ENCODE measurements around the gene FILIP1L.

FILIP1L gene

GRCh38 chr3:99974989-99975388, 139.3 kb downstream of the FILIP1L start:
- peak; percentile 15 for FAIRE-seq
- no peak for TF ChIP-seq POLR2A (IDR thresholded peaks at IDR 0.05; ENCODE audit: low read depth, low read length)
- DNase-seq (ENCODE audit: insufficient read length, low spot score): no peak

- TF ChIP-seq POLR2A (IDR thresholded peaks at IDR 0.05; ENCODE audit: low read depth, low read length): no peak
- no peak for FAIRE-seq
- DNase-seq (ENCODE audit: insufficient read length, low spot score): no peak
These were observed 141.8 kb downstream of the FILIP1L start for GRCh38 chr3:99972380-99973104.

- DNase-seq (ENCODE audit: insufficient read length, low spot score) (no peak), FAIRE-seq (no peak)
- no peak for TF ChIP-seq POLR2A (IDR thresholded peaks at IDR 0.05; ENCODE audit: low read depth, low read length)
These were observed 142.5 kb downstream of the FILIP1L start for GRCh38 chr3:99971761-99972160.

- DNase-seq (ENCODE audit: insufficient read length, low spot score) (no peak), FAIRE-seq (peak; percentile 30)
- TF ChIP-seq POLR2A (IDR thresholded peaks at IDR 0.05; ENCODE audit: low read depth, low read length): no peak
These were observed 144.1 kb downstream of the FILIP1L start for GRCh38 chr3:99970198-99970597.

GRCh38 chr3:99969136-99969535, 145.2 kb downstream of the FILIP1L start:
- FAIRE-seq (peak; percentile 41), DNase-seq (ENCODE audit: insufficient read length, low spot score) (no peak)
- TF ChIP-seq POLR2A (IDR thresholded peaks at IDR 0.05; ENCODE audit: low read depth, low read length): no peak

- peak; percentile 76 for FAIRE-seq
- no peak for TF ChIP-seq POLR2A (IDR thresholded peaks at IDR 0.05; ENCODE audit: low read depth, low read length)
- DNase-seq (ENCODE audit: insufficient read length, low spot score): no peak
These were observed 146.5 kb downstream of the FILIP1L start for GRCh38 chr3:99967796-99968195.

- no peak for DNase-seq (ENCODE audit: insufficient read length, low spot score)
- no peak for FAIRE-seq
- TF ChIP-seq POLR2A (IDR thresholded peaks at IDR 0.05; ENCODE audit: low read depth, low read length): no peak
These were observed 147.5 kb downstream of the FILIP1L start for GRCh38 chr3:99966662-99967416.

GRCh38 chr3:99965681-99966408, 148.5 kb downstream of the FILIP1L start:
- FAIRE-seq (no peak), DNase-seq (ENCODE audit: insufficient read length, low spot score) (no peak)
- TF ChIP-seq POLR2A (IDR thresholded peaks at IDR 0.05; ENCODE audit: low read depth, low read length): no peak

GRCh38 chr3:99965077-99965476, 149.2 kb downstream of the FILIP1L start:
- FAIRE-seq: peak; percentile 76
- DNase-seq (ENCODE audit: insufficient read length, low spot score): no peak
- no peak for TF ChIP-seq POLR2A (IDR thresholded peaks at IDR 0.05; ENCODE audit: low read depth, low read length)

GRCh38 chr3:99962703-99963102, 151.6 kb downstream of the FILIP1L start:
- DNase-seq (ENCODE audit: insufficient read length, low spot score) (no peak), FAIRE-seq (peak; percentile 78)
- no peak for TF ChIP-seq POLR2A (IDR thresholded peaks at IDR 0.05; ENCODE audit: low read depth, low read length)

GRCh38 chr3:99961756-99962515, 152.4 kb downstream of the FILIP1L start:
- no peak for TF ChIP-seq POLR2A (IDR thresholded peaks at IDR 0.05; ENCODE audit: low read depth, low read length)
- no peak for DNase-seq (ENCODE audit: insufficient read length, low spot score)
- no peak for FAIRE-seq

- DNase-seq (ENCODE audit: insufficient read length, low spot score) (no peak), FAIRE-seq (no peak)
- TF ChIP-seq POLR2A (IDR thresholded peaks at IDR 0.05; ENCODE audit: low read depth, low read length): no peak
These were observed 153.4 kb downstream of the FILIP1L start for GRCh38 chr3:99960941-99961340.

GRCh38 chr3:99960123-99960878, 154.0 kb downstream of the FILIP1L start:
- no peak for FAIRE-seq
- no peak for DNase-seq (ENCODE audit: insufficient read length, low spot score)
- no peak for TF ChIP-seq POLR2A (IDR thresholded peaks at IDR 0.05; ENCODE audit: low read depth, low read length)

Measured in H54 (cell line).